Measurements from ENCODE around the gene RPTOR. TPM values are rescaled to one million over a fixed set of nuclear protein-coding genes. Genes with fewer than 3 reads are reported as not detected.

Gene RPTOR
- total RNA-seq, 6 experiments from 2014 or later: 34.4 to 39.2 (median 35.5) TPM

- no peak for TF ChIP-seq CTCF (IDR thresholded peaks at IDR 0.05)
- no peak overlapping the region for H3K4me3 Mint-ChIP-seq
- peaks cover 1% of the 10 kb centered on the region; the same call in 1 of the 2 replicates for H3K27me3 Mint-ChIP-seq (ENCODE audit: insufficient read depth)
- H3K27ac Mint-ChIP-seq: no peak overlapping the region
- H3K36me3 Mint-ChIP-seq (ENCODE audit: low read depth): peaks cover 41% of the 10 kb centered on the region
- no peak for DNase-seq
- H3K4me1 Mint-ChIP-seq (ENCODE audit: low read depth): peaks cover 29% of the 10 kb centered on the region
- no peaks in the 10 kb centered on the region for H3K9me3 Mint-ChIP-seq
These were observed 350.7 kb downstream of the RPTOR start for GRCh38 chr17:80895366-80895765.

GRCh38 chr17:80898716-80899115 is 354.1 kb downstream of the RPTOR start:
- H3K27me3 Mint-ChIP-seq (ENCODE audit: insufficient read depth): peaks cover 1% of the 10 kb centered on the region; the same call in 1 of the 2 replicates
- H3K9me3 Mint-ChIP-seq: no peaks in the 10 kb centered on the region
- H3K36me3 Mint-ChIP-seq (ENCODE audit: low read depth): peaks cover 24% of the 10 kb centered on the region
- H3K4me3 Mint-ChIP-seq: no peak overlapping the region
- DNase-seq: no peak
- no peaks in the 10 kb centered on the region for H3K4me1 Mint-ChIP-seq (ENCODE audit: low read depth)
- no peak for TF ChIP-seq CTCF (IDR thresholded peaks at IDR 0.05)
- H3K27ac Mint-ChIP-seq: no peak overlapping the region

GRCh38 chr17:80899402-80900268 is 355.0 kb downstream of the RPTOR start:
- no peak overlapping the region for H3K27ac Mint-ChIP-seq
- H3K9me3 Mint-ChIP-seq: no peaks in the 10 kb centered on the region
- H3K4me3 Mint-ChIP-seq: no peak overlapping the region
- H3K27me3 Mint-ChIP-seq (ENCODE audit: insufficient read depth): peaks cover 1% of the 10 kb centered on the region; the same call in 1 of the 2 replicates
- peak; percentile 85 for TF ChIP-seq CTCF (IDR thresholded peaks at IDR 0.05)
- peaks cover 16% of the 10 kb centered on the region for H3K36me3 Mint-ChIP-seq (ENCODE audit: low read depth)
- DNase-seq: no peak
- no peaks in the 10 kb centered on the region for H3K4me1 Mint-ChIP-seq (ENCODE audit: low read depth)

GRCh38 chr17:80901319-80901718 is 356.7 kb downstream of the RPTOR start:
- H3K27ac Mint-ChIP-seq: no peak overlapping the region
- TF ChIP-seq CTCF (IDR thresholded peaks at IDR 0.05): no peak
- peaks cover 1% of the 10 kb centered on the region; the same call in 1 of the 2 replicates for H3K27me3 Mint-ChIP-seq (ENCODE audit: insufficient read depth)
- H3K4me1 Mint-ChIP-seq (ENCODE audit: low read depth): no peaks in the 10 kb centered on the region
- H3K9me3 Mint-ChIP-seq: no peaks in the 10 kb centered on the region
- peaks cover 4% of the 10 kb centered on the region for H3K36me3 Mint-ChIP-seq (ENCODE audit: low read depth)
- no peak overlapping the region for H3K4me3 Mint-ChIP-seq
- DNase-seq: no peak

- H3K9me3 Mint-ChIP-seq: no peaks in the 10 kb centered on the region
- no peak for TF ChIP-seq CTCF (IDR thresholded peaks at IDR 0.05)
- no peaks in the 10 kb centered on the region; the same call in 1 of the 2 replicates for H3K36me3 Mint-ChIP-seq (ENCODE audit: low read depth)
- H3K27ac Mint-ChIP-seq: no peak overlapping the region
- H3K27me3 Mint-ChIP-seq (ENCODE audit: insufficient read depth): no peaks in the 10 kb centered on the region; the same call in none of the 2 replicates
- DNase-seq: no peak
- no peak overlapping the region for H3K4me3 Mint-ChIP-seq
- H3K4me1 Mint-ChIP-seq (ENCODE audit: low read depth): no peaks in the 10 kb centered on the region
These were observed 357.7 kb downstream of the RPTOR start for GRCh38 chr17:80902197-80902962.

All from HFFc6 (cell line).